Neural cell (in vitro differentiated cells): Measurements from ENCODE around the gene NPHP4. TPM values are rescaled to one million over a fixed set of nuclear protein-coding genes. Genes with fewer than 3 reads are reported as not detected.

Source experiments
- H2AFZ ChIP-seq: fragments of 200-600, 300-800 bp; sonication (generic), shearing (Covaris generic); 2 replicates; pipeline ENCODE4 v1.6.0; 2014; ENCODE audit warnings: low read depth, mild to moderate bottlenecking, antibody characterized with exemption, low read length, moderate library complexity
- H3F3A ChIP-seq: fragments of 200-600 bp; shearing (Covaris generic); 2 replicates; pipeline ENCODE4 v1.6.1; 2016; ENCODE audit warnings: mild to moderate bottlenecking, moderate library complexity, mixed read lengths, antibody characterized with exemption, low read length; ENCODE audit not compliant: insufficient read depth, poor library complexity, severe bottlenecking
- H3K27ac ChIP-seq: fragments of 200-600, 300-800 bp; sonication (generic), shearing (Covaris generic); 2 replicates; pipeline ENCODE4 v1.5.1; 2014; ENCODE audit warnings: mild to moderate bottlenecking, low read length, moderate library complexity
- H3K27me3 ChIP-seq: fragments of 300-800, 200-600 bp; sonication (generic), shearing (Covaris generic); 2 replicates; pipeline ENCODE4 v1.6.0; 2014; ENCODE audit warnings: mild to moderate bottlenecking, low read depth, low read length, moderate library complexity; ENCODE audit not compliant: insufficient read depth
- H3K36me3 ChIP-seq: fragments of 300-800, 200-600 bp; sonication (generic), shearing (Covaris generic); 2 replicates; pipeline ENCODE4 v1.5.1; 2014; ENCODE audit warnings: mild to moderate bottlenecking, antibody characterized with exemption, low read length, moderate library complexity; ENCODE audit not compliant: insufficient read depth
- H3K4me2 ChIP-seq: fragments of 300-800, 200-600 bp; sonication (generic), shearing (Covaris generic); 2 replicates; pipeline ENCODE4 v1.6.0; 2014; ENCODE audit warnings: mild to moderate bottlenecking, low read length
- H3K4me3 ChIP-seq: fragments of 300-800, 200-600 bp; sonication (generic), shearing (Covaris generic); 2 replicates; pipeline ENCODE4 v1.5.1; 2014; ENCODE audit warnings: mild to moderate bottlenecking, low read length, moderate library complexity
- H3K79me2 ChIP-seq: fragments of 200-600 bp; shearing (Covaris generic); replicated peaks from 2 replicates; pipeline ENCODE4 v1.6.0; 2014; ENCODE audit warnings: mild to moderate bottlenecking, low read length, moderate library complexity; ENCODE audit not compliant: insufficient read depth
- H3K9ac ChIP-seq: fragments of 300-800, 200-600 bp; sonication (generic), shearing (Covaris generic); 2 replicates; pipeline ENCODE4 v1.6.1; 2016; ENCODE audit warnings: mild to moderate bottlenecking, low read length, mixed read lengths
- H3K9me2 ChIP-seq: fragments of 200-600 bp; shearing (Covaris generic); 2 replicates; pipeline ENCODE4 v1.6.1; 2016; ENCODE audit warnings: mild to moderate bottlenecking, low read length, mixed read lengths; ENCODE audit not compliant: insufficient read depth
- H3K9me3 ChIP-seq: fragments of 200-600, 300-800 bp; sonication (generic), shearing (Covaris generic); 2 replicates; pipeline ENCODE4 v1.6.1; 2016; ENCODE audit warnings: mild to moderate bottlenecking, mixed run types, low read length, moderate library complexity, mixed read lengths
- H4K20me1 ChIP-seq: fragments of 200-600 bp; shearing (Covaris generic); 2 replicates; pipeline ENCODE4 v1.6.1; 2016; ENCODE audit warnings: mild to moderate bottlenecking, mixed run types; ENCODE audit not compliant: insufficient read depth
- CTCF ChIP-seq: fragments of 450-650 bp; IDR thresholded peaks from 2 replicates; pipeline ENCODE4 v1.5.1; 2014; ENCODE audit warnings: antibody characterized with exemption, mild to moderate bottlenecking, moderate library complexity; ENCODE audit not compliant: poor library complexity, severe bottlenecking
- EP300 ChIP-seq: fragments of 450-650 bp; conservative IDR thresholded peaks from 2 replicates; pipeline ENCODE4 v1.6.1; 2014; ENCODE audit warnings: antibody characterized with exemption, mild to moderate bottlenecking, moderate library complexity; ENCODE audit not compliant: poor library complexity, severe bottlenecking
- EZH2 ChIP-seq: fragments of 200-600, 300-800 bp; shearing (Covaris generic), sonication (generic); IDR thresholded peaks from 2 replicates; pipeline ENCODE4 v1.6.1; 2014; ENCODE audit warnings: antibody characterized with exemption, low read length, borderline replicate concordance, mild to moderate bottlenecking; ENCODE audit not compliant: insufficient read depth, poor library complexity, severe bottlenecking
- MXI1 ChIP-seq: fragments of 450-650 bp; conservative IDR thresholded peaks from 2 replicates; pipeline ENCODE4 v1.6.1; 2014; ENCODE audit warnings: antibody characterized with exemption, mild to moderate bottlenecking; ENCODE audit not compliant: poor library complexity, severe bottlenecking
- POLR2AphosphoS5 ChIP-seq: IDR thresholded peaks from 2 replicates; pipeline ENCODE4 v1.6.1; 2012
- RAD21 ChIP-seq: fragments of 450-650 bp; conservative IDR thresholded peaks from 2 replicates; pipeline ENCODE4 v1.6.1; 2014; ENCODE audit warnings: antibody characterized with exemption, mild to moderate bottlenecking, moderate library complexity
- SMC3 ChIP-seq: fragments of 450-650 bp; conservative IDR thresholded peaks from 2 replicates; pipeline ENCODE4 v1.6.1; 2014; ENCODE audit warnings: antibody characterized with exemption, mild to moderate bottlenecking, moderate library complexity; ENCODE audit not compliant: poor library complexity
- TAF1 ChIP-seq: IDR thresholded peaks from 2 replicates; pipeline ENCODE4 v1.6.1; 2012; ENCODE audit warnings: low read depth
- polyA plus RNA-seq: library from polyadenylated mRNA; depleted of rRNA; stranded (reverse); fragments of >200 nt; gene quantifications from 2 replicates; pipeline ENCODE4 v1.2.3, GENCODE V29; 2014
- TF ChIP-seq, protein P1 (sequence below): IDR thresholded peaks from 2 replicates; pipeline ENCODE4 v1.6.1; 2012; ENCODE audit warnings: borderline replicate concordance

The NPHP4 gene
- polyA plus RNA-seq, 1 donor from 2014 or later = 17.1 TPM

DNA sequence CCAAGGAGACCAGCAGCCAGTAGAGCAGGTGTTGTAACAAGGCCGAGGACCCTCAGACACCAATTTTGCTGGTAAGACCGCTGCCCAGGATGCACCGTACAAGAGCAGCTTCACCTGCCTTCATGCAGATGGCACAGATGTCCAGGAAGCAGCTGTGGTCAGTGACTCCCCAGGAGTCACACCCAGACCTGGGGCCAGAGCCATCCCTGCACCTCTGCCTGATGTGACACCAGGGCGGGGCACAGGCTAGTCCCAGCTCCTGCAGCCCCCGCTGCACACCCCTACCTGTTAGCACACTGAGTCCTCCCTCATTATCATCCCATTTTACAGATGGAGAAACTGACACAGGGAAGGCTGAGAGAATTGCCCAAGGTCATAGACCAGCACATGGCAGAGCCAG, 37.1 kb upstream of the NPHP4 start:
- Histone ChIP-seq H3K27ac (no peak overlapping the region), H3K9me2 (no peaks in the 10 kb centered on the region)

GRCh38 chr1:6028042-6028850, 36.0 kb upstream of the NPHP4 start:
- H3K4me3 ChIP-seq = no peak overlapping the region
- H3K27ac ChIP-seq = no peak overlapping the region
- no peak overlapping the region for H2AFZ ChIP-seq
- H3K27me3 ChIP-seq = no peaks in the 10 kb centered on the region
- no peaks in the 10 kb centered on the region for H3K36me3 ChIP-seq
- H3K4me2 ChIP-seq = no peak overlapping the region
- H3F3A ChIP-seq = no peaks in the 10 kb centered on the region
- H3K9me3 ChIP-seq = no peaks in the 10 kb centered on the region
- no peak overlapping the region for H3K9ac ChIP-seq
- H3K79me2 ChIP-seq = no peaks in the 10 kb centered on the region
- no peaks in the 10 kb centered on the region for H4K20me1 ChIP-seq
- TF ChIP-seq TAF1 = no peak
- TF ChIP-seq CTCF = no peak
- no peak for TF ChIP-seq EP300
- TF ChIP-seq, protein P1, sequence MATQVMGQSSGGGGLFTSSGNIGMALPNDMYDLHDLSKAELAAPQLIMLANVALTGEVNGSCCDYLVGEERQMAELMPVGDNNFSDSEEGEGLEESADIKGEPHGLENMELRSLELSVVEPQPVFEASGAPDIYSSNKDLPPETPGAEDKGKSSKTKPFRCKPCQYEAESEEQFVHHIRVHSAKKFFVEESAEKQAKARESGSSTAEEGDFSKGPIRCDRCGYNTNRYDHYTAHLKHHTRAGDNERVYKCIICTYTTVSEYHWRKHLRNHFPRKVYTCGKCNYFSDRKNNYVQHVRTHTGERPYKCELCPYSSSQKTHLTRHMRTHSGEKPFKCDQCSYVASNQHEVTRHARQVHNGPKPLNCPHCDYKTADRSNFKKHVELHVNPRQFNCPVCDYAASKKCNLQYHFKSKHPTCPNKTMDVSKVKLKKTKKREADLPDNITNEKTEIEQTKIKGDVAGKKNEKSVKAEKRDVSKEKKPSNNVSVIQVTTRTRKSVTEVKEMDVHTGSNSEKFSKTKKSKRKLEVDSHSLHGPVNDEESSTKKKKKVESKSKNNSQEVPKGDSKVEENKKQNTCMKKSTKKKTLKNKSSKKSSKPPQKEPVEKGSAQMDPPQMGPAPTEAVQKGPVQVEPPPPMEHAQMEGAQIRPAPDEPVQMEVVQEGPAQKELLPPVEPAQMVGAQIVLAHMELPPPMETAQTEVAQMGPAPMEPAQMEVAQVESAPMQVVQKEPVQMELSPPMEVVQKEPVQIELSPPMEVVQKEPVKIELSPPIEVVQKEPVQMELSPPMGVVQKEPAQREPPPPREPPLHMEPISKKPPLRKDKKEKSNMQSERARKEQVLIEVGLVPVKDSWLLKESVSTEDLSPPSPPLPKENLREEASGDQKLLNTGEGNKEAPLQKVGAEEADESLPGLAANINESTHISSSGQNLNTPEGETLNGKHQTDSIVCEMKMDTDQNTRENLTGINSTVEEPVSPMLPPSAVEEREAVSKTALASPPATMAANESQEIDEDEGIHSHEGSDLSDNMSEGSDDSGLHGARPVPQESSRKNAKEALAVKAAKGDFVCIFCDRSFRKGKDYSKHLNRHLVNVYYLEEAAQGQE = no peak
- no peak for TF ChIP-seq EZH2
- TF ChIP-seq RAD21 = no peak
- TF ChIP-seq MXI1 = no peak
- TF ChIP-seq SMC3 = no peak
- TF ChIP-seq POLR2AphosphoS5 = no peak
- no peaks in the 10 kb centered on the region for H3K9me2 ChIP-seq

More for the DNA sequence above, 37.1 kb upstream of the NPHP4 start:
- Histone ChIP-seq H3K9me3 (no peaks in the 10 kb centered on the region), H3K27me3 (no peaks in the 10 kb centered on the region), H3K4me3 (no peak overlapping the region), H3K4me2 (no peak overlapping the region), H3K36me3 (no peaks in the 10 kb centered on the region), H2AFZ (no peak overlapping the region), H3K9ac (no peak overlapping the region), H3K79me2 (no peaks in the 10 kb centered on the region), H3F3A (no peaks in the 10 kb centered on the region), H4K20me1 (no peaks in the 10 kb centered on the region)
- TF ChIP-seq POLR2AphosphoS5 (no peak), MXI1 (no peak), CTCF (no peak), RAD21 (no peak), SMC3 (no peak), EZH2 (no peak)
